GM12878 (cell line): ENCODE data around the gene DCDC2C. TPM values are rescaled to one million over a fixed set of nuclear protein-coding genes. Genes with fewer than 3 reads are reported as not detected.

Experiments
- ATAC-seq: fragments of 200-7000 bp; cut with Tn5 transposase; 3 replicates; pipeline ENCODE4 v1.9.1; 2020; ENCODE audit warnings: mild to moderate bottlenecking, moderate library complexity
- BruUV-seq: library from RNA; stranded (reverse); fragments of 400-500 nt; replicated peaks from 2 replicates; lab custom pipeline; 2021; lab: Mats Ljungman, UMichigan
- CTCF ChIA-PET: fragments of 300-600 bp; sonication (Branson Sonifier 250); formaldehyde crosslinking; extraction: SDS; loops from one replicate; lab custom pipeline; 2021; ENCODE audit warnings: inconsistent platforms; lab: Yijun Ruan, JAX
- POLR2A ChIA-PET: fragments of 350-600 bp; formaldehyde crosslinking; extraction: SDS; loops from one replicate; lab custom pipeline; 2021; ENCODE audit warnings: inconsistent platforms; lab: Charles Lee
- RAD21 ChIA-PET: fragments of 300-600 bp; sonication (Branson Sonifier 250); formaldehyde crosslinking; loops from one replicate; lab custom pipeline; 2023; ENCODE audit warnings: antibody characterized with exemption; ENCODE audit not compliant: unreplicated experiment; lab: Charles Lee
- SMC1A ChIA-PET: fragments of 300-600 bp; sonication (Branson Sonifier 250); formaldehyde crosslinking; loops from one replicate; lab custom pipeline; 2023; ENCODE audit not compliant: unreplicated experiment, uncharacterized antibody; lab: Charles Lee
- DNase-seq: peaks from one replicate; pipeline ENCODE4 v3.0.0-alpha.2; 2011; ENCODE audit warnings: low read depth, low spot score
- FAIRE-seq: peaks from 3 replicates; lab custom pipeline; 2011; peaks lifted over from hg19 to GRCh38; lab: Jason Lieb, UNC
- H2AFZ ChIP-seq: 2 replicates; pipeline ENCODE4 v1.6.0; 2011; ENCODE audit warnings: low read depth, low read length, control low read depth; ENCODE audit not compliant: control insufficient read depth
- H3K27ac ChIP-seq: 2 replicates; pipeline ENCODE4 v1.5.1; 2011; ENCODE audit warnings: control low read depth; ENCODE audit not compliant: control insufficient read depth, insufficient read depth
- H3K27me3 ChIP-seq, 2 experiments: replicated peaks in 1 of 2; 2 replicates each; pipeline versions ENCODE4 v1.6.0 to v1.6.1; 2011; ENCODE audit warnings: low read length in 1 of 2; ENCODE audit not compliant: control insufficient read depth in 2 of 2, insufficient read depth in 2 of 2
- H3K36me3 ChIP-seq, 2 experiments: 2 replicates each; pipeline ENCODE4 v1.5.1; 2011; ENCODE audit warnings: low read length in 1 of 2; ENCODE audit not compliant: control insufficient read depth in 2 of 2, insufficient read depth in 2 of 2
- H3K4me1 ChIP-seq: 2 replicates; pipeline ENCODE4 v1.6.1; 2011; ENCODE audit warnings: mild to moderate bottlenecking, low read length, moderate library complexity, mixed read lengths; ENCODE audit not compliant: control insufficient read depth, insufficient read depth
- H3K4me2 ChIP-seq: 2 replicates; pipeline ENCODE4 v1.6.0; 2011; ENCODE audit warnings: control low read depth; ENCODE audit not compliant: control insufficient read depth, insufficient read depth
- H3K4me3 ChIP-seq: fragments of 200-600 bp; sonication (generic); 2 replicates; pipeline ENCODE4 v1.5.1; 2016
- H3K79me2 ChIP-seq: 2 replicates; pipeline ENCODE4 v1.6.0; 2011; ENCODE audit warnings: low read length; ENCODE audit not compliant: control insufficient read depth, insufficient read depth
- H3K9ac ChIP-seq: 2 replicates; pipeline ENCODE4 v1.8.0; 2011; ENCODE audit warnings: low read length, control low read depth, mixed read lengths; ENCODE audit not compliant: control insufficient read depth, insufficient read depth
- H3K9me3 ChIP-seq: replicated peaks from 3 replicates; pipeline ENCODE4 v1.5.1; 2011; ENCODE audit warnings: mild to moderate bottlenecking, low read length; ENCODE audit not compliant: control insufficient read depth, insufficient read depth
- H4K20me1 ChIP-seq: 2 replicates; pipeline ENCODE4 v1.6.0; 2011; ENCODE audit not compliant: control insufficient read depth, insufficient read depth
- CREB1 ChIP-seq: IDR thresholded peaks from 2 replicates; pipeline ENCODE4 v1.6.1; 2012; ENCODE audit warnings: low read depth, mild to moderate bottlenecking, inconsistent platforms
- EGR1 ChIP-seq, 2 experiments: IDR thresholded peaks; 1 replicate in 1 of 2; 2 replicates in 1 of 2; pipeline ENCODE4 v1.6.1; 2011 to 2012; ENCODE audit warnings: low read depth in 2 of 2, low read length in 2 of 2, borderline replicate concordance in 1 of 2, mild to moderate bottlenecking in 1 of 2, moderate library complexity in 1 of 2
- KAT2A ChIP-seq: conservative IDR thresholded peaks from 2 replicates; pipeline ENCODE4 v1.6.1; 2011; ENCODE audit warnings: low read depth, low read length; ENCODE audit not compliant: control insufficient read depth
- MYC ChIP-seq: IDR thresholded peaks from 2 replicates; pipeline ENCODE4 v1.6.1; 2011; ENCODE audit warnings: mild to moderate bottlenecking, low read length, moderate library complexity, inconsistent platforms; ENCODE audit not compliant: insufficient read depth, insufficient replicate concordance, insufficient read length, severe bottlenecking
- NFIC ChIP-seq: IDR thresholded peaks from 2 replicates; pipeline ENCODE4 v1.6.1; 2012; ENCODE audit warnings: low read depth, mild to moderate bottlenecking, inconsistent platforms, low read length, moderate library complexity
- POU2F2 ChIP-seq: IDR thresholded peaks from 3 replicates; pipeline ENCODE4 v1.6.1; 2011; ENCODE audit warnings: low read depth, mild to moderate bottlenecking, low read length, borderline replicate concordance
- PRDM15 ChIP-seq: fragments of 450-650 bp; formaldehyde crosslinking; IDR thresholded peaks from 2 replicates; pipeline ENCODE4 v1.4.0; 2020; ENCODE audit warnings: mild to moderate bottlenecking, moderate library complexity
- RCOR1 ChIP-seq: conservative IDR thresholded peaks from 2 replicates; pipeline ENCODE4 v1.6.1; 2012; ENCODE audit warnings: low read depth, low read length, improper control_type of control experiment
- SREBF2 ChIP-seq: IDR thresholded peaks from 2 replicates; pipeline ENCODE4 v1.6.1; 2012; ENCODE audit warnings: mild to moderate bottlenecking, low read length
- STAT3 ChIP-seq: IDR thresholded peaks from 2 replicates; pipeline ENCODE4 v1.6.1; 2011; ENCODE audit warnings: low read depth, low read length, improper control_type of control experiment
- TBL1XR1 ChIP-seq: IDR thresholded peaks from 2 replicates; pipeline ENCODE4 v1.6.1; 2012; ENCODE audit warnings: low read depth, low read length, improper control_type of control experiment
- ZNF384 ChIP-seq: IDR thresholded peaks from 2 replicates; pipeline ENCODE4 v1.6.1; 2012; ENCODE audit warnings: low read depth, mild to moderate bottlenecking, low read length, improper control_type of control experiment, borderline replicate concordance
- WGBS: methylation state at CpG from one replicate; pipeline ENCODE4 v1.1.6; 2016; ENCODE audit warnings: low lambda C conversion rate; ENCODE audit not compliant: insufficient replicate concordance, insufficient coverage; ENCODE audit errors: missing lambda C conversion rate; 5-methylcytosine and 5-hydroxymethylcytosine counted together
- in situ Hi-C: fragments of 300-500 bp; cut with MboI; formaldehyde crosslinking; loops from 9 replicates; pipeline ENCODE4 v1.14.3; 2018; ENCODE audit warnings: mixed read lengths
- intact Hi-C: fragments of 100-400 bp; cut with micrococcal nuclease; formaldehyde crosslinking; loops from one replicate; pipeline ENCODE4 v1.14.2; 2022; ENCODE audit not compliant: unreplicated experiment
- polyA plus RNA-seq, 11 experiments: library from polyadenylated mRNA; depleted of rRNA in 4 of 11; unstranded in 6 of 11; stranded (reverse) in 5 of 11; fragments of >200 nt; fragmentation: Nextera tagmentation in 4 of 11; fragmentation: Illumina TruSeq in 1 of 11; extraction: Ambion mirVana in 4 of 11; extraction: Trizol in 1 of 11; gene quantifications; 1 replicate in 1 of 11; 2 replicates in 10 of 11; pipeline versions ENCODE4 v1.2.1 to v1.2.3, GENCODE V29; 2011 to 2016; ENCODE audit warnings: inconsistent platforms in 2 of 11, missing spikeins in 2 of 11, low read depth in 1 of 11
- total RNA-seq, 4 experiments: library from RNA; depleted of rRNA in 3 of 4; stranded (reverse); fragments of >200 nt in 3 of 4; fragmentation: Illumina TruSeq in 1 of 4; extraction: Trizol in 1 of 4; gene quantifications; 2 replicates each; pipeline versions ENCODE4 v1.2.1 to v1.2.3, GENCODE V29; 2013 to 2021
- TF ChIP-seq, protein P1 (sequence below): fragments of 450-650 bp; IDR thresholded peaks from 2 replicates; pipeline ENCODE4 v1.6.1; 2017; ENCODE audit warnings: mild to moderate bottlenecking, moderate library complexity

DCDC2C gene
- total and polyA plus RNA-seq, 10 of the 15 experiments (the other 5 are each of a cell fraction or from before 2014, with no cell fraction given) = not detected

- no peak for TF ChIP-seq EGR1 (IDR thresholded peaks at IDR 0.05; ENCODE audit: borderline replicate concordance in 1 of 2, low read depth in 2 of 2, low read length in 2 of 2)
- TF ChIP-seq SREBF2 = no peak
- no peak for TF ChIP-seq CREB1
- no peak for TF ChIP-seq KAT2A
Observed at GRCh38 chr2:3679180-3679579, 24.2 kb upstream of the DCDC2C start (continued).

GRCh38 chr2:3679616-3680393, 23.6 kb upstream of the DCDC2C start:
- Histone ChIP-seq H3K4me3 (no peak overlapping the region), H3K9me3 (no peaks in the 10 kb centered on the region), H3K79me2 (no peaks in the 10 kb centered on the region), H2AFZ (no peak overlapping the region), H4K20me1 (no peaks in the 10 kb centered on the region), H3K4me2 (no peak overlapping the region), H3K27me3 (no peaks in the 10 kb centered on the region; a peak in 4 of 4 replicates), H3K4me1 (no peaks in the 10 kb centered on the region), H3K36me3 (no peaks in the 10 kb centered on the region), H3K27ac (no peak overlapping the region), H3K9ac (no peak overlapping the region)
- RAD21 ChIA-PET = no interaction called here
- SMC1A ChIA-PET = no interaction called here
- no peak for FAIRE-seq
- POLR2A ChIA-PET = no interaction called here
- DNase-seq = no peak
- CTCF ChIA-PET = no interaction called here
- intact Hi-C loops = no loop called here
- BruUV-seq = no TSS peak
- no peak for ATAC-seq
- 67% methylated on average over 23 of the region's 23 CpGs for WGBS
- in situ Hi-C loops = no loop called here
- TF ChIP-seq ZNF384 (no peak), RCOR1 (no peak), STAT3 (no peak), POU2F2 (no peak), NFIC (no peak), TBL1XR1 (no peak), PRDM15 (no peak), MYC (no peak)
- TF ChIP-seq, protein P1, sequence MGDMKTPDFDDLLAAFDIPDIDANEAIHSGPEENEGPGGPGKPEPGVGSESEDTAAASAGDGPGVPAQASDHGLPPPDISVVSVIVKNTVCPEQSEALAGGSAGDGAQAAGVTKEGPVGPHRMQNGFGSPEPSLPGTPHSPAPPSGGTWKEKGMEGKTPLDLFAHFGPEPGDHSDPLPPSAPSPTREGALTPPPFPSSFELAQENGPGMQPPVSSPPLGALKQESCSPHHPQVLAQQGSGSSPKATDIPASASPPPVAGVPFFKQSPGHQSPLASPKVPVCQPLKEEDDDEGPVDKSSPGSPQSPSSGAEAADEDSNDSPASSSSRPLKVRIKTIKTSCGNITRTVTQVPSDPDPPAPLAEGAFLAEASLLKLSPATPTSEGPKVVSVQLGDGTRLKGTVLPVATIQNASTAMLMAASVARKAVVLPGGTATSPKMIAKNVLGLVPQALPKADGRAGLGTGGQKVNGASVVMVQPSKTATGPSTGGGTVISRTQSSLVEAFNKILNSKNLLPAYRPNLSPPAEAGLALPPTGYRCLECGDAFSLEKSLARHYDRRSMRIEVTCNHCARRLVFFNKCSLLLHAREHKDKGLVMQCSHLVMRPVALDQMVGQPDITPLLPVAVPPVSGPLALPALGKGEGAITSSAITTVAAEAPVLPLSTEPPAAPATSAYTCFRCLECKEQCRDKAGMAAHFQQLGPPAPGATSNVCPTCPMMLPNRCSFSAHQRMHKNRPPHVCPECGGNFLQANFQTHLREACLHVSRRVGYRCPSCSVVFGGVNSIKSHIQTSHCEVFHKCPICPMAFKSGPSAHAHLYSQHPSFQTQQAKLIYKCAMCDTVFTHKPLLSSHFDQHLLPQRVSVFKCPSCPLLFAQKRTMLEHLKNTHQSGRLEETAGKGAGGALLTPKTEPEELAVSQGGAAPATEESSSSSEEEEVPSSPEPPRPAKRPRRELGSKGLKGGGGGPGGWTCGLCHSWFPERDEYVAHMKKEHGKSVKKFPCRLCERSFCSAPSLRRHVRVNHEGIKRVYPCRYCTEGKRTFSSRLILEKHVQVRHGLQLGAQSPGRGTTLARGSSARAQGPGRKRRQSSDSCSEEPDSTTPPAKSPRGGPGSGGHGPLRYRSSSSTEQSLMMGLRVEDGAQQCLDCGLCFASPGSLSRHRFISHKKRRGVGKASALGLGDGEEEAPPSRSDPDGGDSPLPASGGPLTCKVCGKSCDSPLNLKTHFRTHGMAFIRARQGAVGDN = no peak
